GM10266 (cell line): Measurements from ENCODE around the gene SDK2.

Source experiments
- DNase-seq: peaks from one replicate; pipeline ENCODE4 v3.0.0; 2012; ENCODE audit errors: extremely low spot score
- CTCF ChIP-seq: IDR thresholded peaks from 2 replicates; pipeline ENCODE4 v1.5.1; 2012; ENCODE audit warnings: mild to moderate bottlenecking, low read depth; ENCODE audit not compliant: control insufficient read depth, insufficient read depth; ENCODE audit errors: missing control alignments

The SDK2 gene

GRCh38 chr17:73684183-73684582, 39.9 kb upstream of the SDK2 start:
- no peak for TF ChIP-seq CTCF
- no peak for DNase-seq

GRCh38 chr17:73683771-73684170, 39.5 kb upstream of the SDK2 start:
- no peak for TF ChIP-seq CTCF
- DNase-seq, result no peak

- no peak for DNase-seq
- no peak for TF ChIP-seq CTCF
Measured at GRCh38 chr17:73681946-73682345, 37.7 kb upstream of the SDK2 start.

GRCh38 chr17:73679476-73679875, 35.2 kb upstream of the SDK2 start:
- no peak for DNase-seq
- TF ChIP-seq CTCF, result no peak

GRCh38 chr17:73678999-73679398, 34.8 kb upstream of the SDK2 start:
- TF ChIP-seq CTCF, result no peak
- DNase-seq, result no peak

GRCh38 chr17:73669771-73670170, 25.5 kb upstream of the SDK2 start:
- DNase-seq, result no peak
- TF ChIP-seq CTCF, result no peak

GRCh38 chr17:73667181-73667959, 23.1 kb upstream of the SDK2 start:
- DNase-seq, result no peak
- TF ChIP-seq CTCF, result no peak
